Measurements from ENCODE around the gene PRTN3. TPM values are rescaled to one million over a fixed set of nuclear protein-coding genes. Genes with fewer than 3 reads are reported as not detected.

Gene PRTN3
- total RNA-seq, 4 donors from 2014 or later, result not detected

- Histone ChIP-seq H3K4me1 (peaks cover 9 to 62% (median 52%) of the 10 kb centered on the region in 4 donors), H3K4me3 (peak overlapping the region; percentile 91 to 96 (median 94)), H3K36me3 (peaks cover 0 to 10% (median 0%) of the 10 kb centered on the region in 3 donors), H3K27me3 (no peaks in the 10 kb centered on the region), H3K27ac (peak overlapping the region; percentile 95 to 100 (median 98)), H3K9me3 (no peaks in the 10 kb centered on the region)
- peak in 2 of 5 experiments; percentile 33 to 61 for TF ChIP-seq CTCF (IDR thresholded peaks at IDR 0.05)
- no peak for TF ChIP-seq EP300 (IDR thresholded peaks at IDR 0.05)
- DNase-seq (ENCODE audit: low spot score in 2 of 2), result peak; percentile 69 to 80
- 1% methylated on average over 55 to 57 of the region's 129 CpGs for WGBS, 2 donors
These were observed 43.0 kb upstream of the PRTN3 start for GRCh38 chr19:797528-798414.

- 1% methylated on average over 30 to 43 of the region's 44 CpGs for WGBS, 2 donors
These were observed 42.3 kb upstream of the PRTN3 start for GRCh38 chr19:798415-799075.

GRCh38 chr19:799076-799881 lies 41.5 kb upstream of the PRTN3 start:
- DNase-seq (ENCODE audit: low spot score in 2 of 2), result no peak
- no peaks in the 10 kb centered on the region for H3K9me3 ChIP-seq
- TF ChIP-seq CTCF (IDR thresholded peaks at IDR 0.05) (peak in 2 of 5 experiments; percentile 12 to 14), POLR2A (IDR thresholded peaks at IDR 0.05) (no peak)
- 4 to 11% methylated on average over 23 to 24 of the region's 28 CpGs for WGBS, 2 donors
- H3K27ac ChIP-seq, result peak overlapping the region in 3 of 4 donors; percentile 95 to 100 (median 97)
- peaks cover 9 to 76% (median 59%) of the 10 kb centered on the region in 4 donors for H3K4me1 ChIP-seq
- H3K27me3 ChIP-seq, result no peaks in the 10 kb centered on the region
- H3K36me3 ChIP-seq, result peaks cover 0 to 23% (median 7%) of the 10 kb centered on the region in 3 donors
- peak overlapping the region; percentile 91 to 96 (median 94) for H3K4me3 ChIP-seq

More at GRCh38 chr19:798415-799075, 42.3 kb upstream of the PRTN3 start:
- Histone ChIP-seq H3K36me3 (peaks cover 0 to 15% (median 0%) of the 10 kb centered on the region in 3 donors), H3K9me3 (no peaks in the 10 kb centered on the region), H3K4me3 (peak overlapping the region; percentile 91 to 96 (median 94)), H3K27ac (peak overlapping the region in 3 of 4 donors; percentile 95 to 100 (median 97)), H3K4me1 (peaks cover 9 to 70% (median 58%) of the 10 kb centered on the region in 4 donors), H3K27me3 (no peaks in the 10 kb centered on the region)
- TF ChIP-seq EP300 (IDR thresholded peaks at IDR 0.05), result no peak
- no peak for TF ChIP-seq POLR2A (IDR thresholded peaks at IDR 0.05)
- TF ChIP-seq CTCF (IDR thresholded peaks at IDR 0.05), result no peak
- DNase-seq (ENCODE audit: low spot score in 2 of 2), result no peak

GRCh38 chr19:800360-801029 lies 40.3 kb upstream of the PRTN3 start:
- Histone ChIP-seq H3K27me3 (no peaks in the 10 kb centered on the region), H3K4me3 (peak overlapping the region in 1 of 4 donors; percentile 15), H3K36me3 (peaks cover 6 to 35% (median 19%) of the 10 kb centered on the region in 3 donors), H3K27ac (peak overlapping the region in 2 of 4 donors; percentile 59 to 97), H3K4me1 (peaks cover 9 to 79% (median 59%) of the 10 kb centered on the region in 4 donors), H3K9me3 (no peaks in the 10 kb centered on the region)
- WGBS, 2 donors, result 39 to 47% methylated on average over 15 to 17 of the region's 17 CpGs
- no peak for TF ChIP-seq EP300 (IDR thresholded peaks at IDR 0.05)
- no peak for TF ChIP-seq CTCF (IDR thresholded peaks at IDR 0.05)
- TF ChIP-seq POLR2A (IDR thresholded peaks at IDR 0.05), result no peak
- DNase-seq (ENCODE audit: low spot score in 2 of 2), result no peak

Data from tibial nerve (tissue), 4 donors.